Uterus (tissue), 4 donors: ENCODE measurements around the gene TWIST2. TPM values are rescaled to one million over a fixed set of nuclear protein-coding genes. Genes with fewer than 3 reads are reported as not detected.

Experiments used
- DNase-seq, 2 donors: peaks; one replicate each; pipeline ENCODE4 v3.0.0-alpha.2; 2019 to 2020
- H3K27ac ChIP-seq, 2 donors: fragments of 200-600 bp; sonication (generic); 1 replicate in 1 of 2; 2 replicates in 1 of 2; pipeline ENCODE4 v1.5.1; 2016 to 2018
- H3K27me3 ChIP-seq, 2 donors: fragments of 200-600 bp; sonication (generic); one replicate each; pipeline ENCODE4 v1.5.1; 2018 to 2019; ENCODE audit warnings: control low read depth in 1 of 2
- H3K36me3 ChIP-seq, 2 donors: fragments of 200-600 bp; sonication (generic); one replicate each; pipeline ENCODE4 v1.5.1; 2019; ENCODE audit warnings: control low read depth in 1 of 2
- H3K4me1 ChIP-seq, 2 donors: fragments of 200-600 bp; sonication (generic); one replicate each; pipeline ENCODE4 v1.5.1; 2018 to 2019; ENCODE audit warnings: control low read depth in 1 of 2
- H3K4me3 ChIP-seq, 2 donors: fragments of 200-600 bp; sonication (generic); 1 replicate in 1 of 2; 2 replicates in 1 of 2; pipeline ENCODE4 v1.5.1; 2018 to 2019; ENCODE audit warnings: mild to moderate bottlenecking in 1 of 2
- H3K9me3 ChIP-seq, 2 donors: fragments of 200-600 bp; sonication (generic); one replicate each; pipeline ENCODE4 v1.5.1; 2019; ENCODE audit warnings: control low read depth in 1 of 2
- CTCF ChIP-seq, 4 experiments: fragments of 200-600 bp in 2 of 4; fragments of 450-650 bp in 2 of 4; sonication (generic) in 2 of 4; IDR thresholded peaks; one replicate each; pipeline ENCODE4 v1.5.1; 2016 to 2019; ENCODE audit warnings: antibody characterized with exemption in 4 of 4, mild to moderate bottlenecking in 2 of 4, moderate library complexity in 1 of 4
- POLR2A ChIP-seq, 2 donors: fragments of 450-650 bp; IDR thresholded peaks; one replicate each; pipeline ENCODE4 v1.6.1; 2016; ENCODE audit warnings: antibody characterized with exemption in 2 of 2, mild to moderate bottlenecking in 1 of 2, moderate library complexity in 1 of 2
- intact Hi-C: fragments of 100-400 bp; cut with DNase I; formaldehyde crosslinking; loops from one replicate; pipeline ENCODE4 v1.15.1; 2023; ENCODE audit warnings: low total_unique reads
- total RNA-seq, 4 donors: library from RNA; depleted of rRNA in 3 of 4; stranded (reverse); fragments of >200 nt in 3 of 4; gene quantifications; one replicate each; pipeline versions ENCODE4 v1.1.0 to v1.2.4, GENCODE V29; 2014 to 2023
- donor health status: DM: yes; HTN: yes; CAD: no.

Gene TWIST2
- total RNA-seq, 4 donors from 2014 or later, result 28.1 to 199 (median 63.9) TPM

- intact Hi-C loops, result no loop called here
- peaks cover 0 to 3% of the 10 kb centered on the region in 2 donors for H3K4me1 ChIP-seq
- H3K9me3 ChIP-seq, result no peaks in the 10 kb centered on the region
- H3K27me3 ChIP-seq, result no peaks in the 10 kb centered on the region
- H3K36me3 ChIP-seq, result no peaks in the 10 kb centered on the region
- H3K4me3 ChIP-seq, result no peak overlapping the region
- peak overlapping the region; percentile 43 to 47 for H3K27ac ChIP-seq
- no peak for DNase-seq
- TF ChIP-seq CTCF (IDR thresholded peaks at IDR 0.05) (no peak), POLR2A (IDR thresholded peaks at IDR 0.05) (no peak)
Measured at GRCh38 chr2:238875101-238875470, 27.2 kb downstream of the TWIST2 start.

GRCh38 chr2:238875471-238876231, 27.8 kb downstream of the TWIST2 start:
- peak overlapping the region; percentile 43 to 47 for H3K27ac ChIP-seq
- DNase-seq, result peak in 1 of 2 donors; percentile 60

GRCh38 chr2:238876232-238876630, 28.3 kb downstream of the TWIST2 start:
- Histone ChIP-seq H3K4me3 (no peak overlapping the region), H3K9me3 (no peaks in the 10 kb centered on the region), H3K4me1 (peaks cover 0 to 3% of the 10 kb centered on the region in 2 donors), H3K27ac (peak overlapping the region; percentile 43 to 47), H3K27me3 (no peaks in the 10 kb centered on the region), H3K36me3 (no peaks in the 10 kb centered on the region)
- TF ChIP-seq POLR2A (IDR thresholded peaks at IDR 0.05) (no peak), CTCF (IDR thresholded peaks at IDR 0.05) (no peak)
- intact Hi-C loops, result no loop called here
- no peak for DNase-seq

More at GRCh38 chr2:238875471-238876231, 27.8 kb downstream of the TWIST2 start:
- no peaks in the 10 kb centered on the region for H3K36me3 ChIP-seq
- intact Hi-C loops, result no loop called here
- no peaks in the 10 kb centered on the region for H3K27me3 ChIP-seq
- no peaks in the 10 kb centered on the region for H3K9me3 ChIP-seq
- H3K4me3 ChIP-seq, result no peak overlapping the region
- peaks cover 0 to 3% of the 10 kb centered on the region in 2 donors for H3K4me1 ChIP-seq
- TF ChIP-seq POLR2A (IDR thresholded peaks at IDR 0.05) (no peak), CTCF (IDR thresholded peaks at IDR 0.05) (no peak)

GRCh38 chr2:238878051-238878735, 30.3 kb downstream of the TWIST2 start:
- no peaks in the 10 kb centered on the region for H3K36me3 ChIP-seq
- H3K27me3 ChIP-seq, result no peaks in the 10 kb centered on the region
- H3K4me3 ChIP-seq, result no peak overlapping the region
- peaks cover 0 to 3% of the 10 kb centered on the region in 2 donors for H3K4me1 ChIP-seq
- no peak for TF ChIP-seq CTCF (IDR thresholded peaks at IDR 0.05)
- TF ChIP-seq POLR2A (IDR thresholded peaks at IDR 0.05), result no peak
- H3K27ac ChIP-seq, result no peak overlapping the region
- DNase-seq, result no peak
- intact Hi-C loops, result no loop called here
- no peaks in the 10 kb centered on the region for H3K9me3 ChIP-seq

- no peaks in the 10 kb centered on the region for H3K36me3 ChIP-seq
- intact Hi-C loops, result no loop called here
- no peaks in the 10 kb centered on the region for H3K9me3 ChIP-seq
- TF ChIP-seq POLR2A (IDR thresholded peaks at IDR 0.05), result no peak
- TF ChIP-seq CTCF (IDR thresholded peaks at IDR 0.05), result no peak
- no peak overlapping the region for H3K4me3 ChIP-seq
- H3K4me1 ChIP-seq, result peaks cover 0 to 3% of the 10 kb centered on the region in 2 donors
- H3K27ac ChIP-seq, result no peak overlapping the region
- DNase-seq, result no peak
- no peaks in the 10 kb centered on the region for H3K27me3 ChIP-seq
Measured at GRCh38 chr2:238879043-238879442, 31.2 kb downstream of the TWIST2 start.
